K562 (cell line): ENCODE data around the gene RAPGEF5. TPM values are rescaled to one million over a fixed set of nuclear protein-coding genes. Genes with fewer than 3 reads are reported as not detected.
A peak's percentile ranks its signal among the peaks of the same experiment; 100 is the strongest.

Experiments
- ATF3 ChIP-seq, 2 experiments: fragments of 450-650 bp in 1 of 2; sonication (generic) in 1 of 2; formaldehyde crosslinking in 1 of 2; IDR thresholded peaks in 1 of 2; conservative IDR thresholded peaks in 1 of 2; 2 replicates each; pipeline versions ENCODE4 v1.6.1 to v1.8.1; 2016 to 2023; ENCODE audit warnings: mild to moderate bottlenecking in 2 of 2, moderate library complexity in 2 of 2, inconsistent platforms in 1 of 2, missing genetic modification reagents in 1 of 2
- CBFA2T3 ChIP-seq: fragments of 450-650 bp; IDR thresholded peaks from 2 replicates; pipeline ENCODE4 v1.6.1; 2017
- COPS2 ChIP-seq: fragments of 450-650 bp; conservative IDR thresholded peaks from 2 replicates; pipeline ENCODE4 v1.6.1; 2016; ENCODE audit warnings: mild to moderate bottlenecking, moderate library complexity
- CTBP1 ChIP-seq: fragments of 450-650 bp; IDR thresholded peaks from 2 replicates; pipeline ENCODE4 v1.6.1; 2016; ENCODE audit warnings: borderline replicate concordance
- E2F5 ChIP-seq: sonication (generic); formaldehyde crosslinking; IDR thresholded peaks from 2 replicates; pipeline ENCODE4 v1.8.0; 2022; ENCODE audit warnings: mild to moderate bottlenecking, missing genetic modification reagents
- JUND ChIP-seq, 2 experiments: IDR thresholded peaks; 2 replicates in 1 of 2; 3 replicates in 1 of 2; pipeline ENCODE4 v1.6.1; 2011; ENCODE audit warnings: borderline replicate concordance in 2 of 2, low read depth in 2 of 2, low read length in 2 of 2, improper control_type of control experiment in 1 of 2, missing biosample characterization in 1 of 2, missing genetic modification characterization in 1 of 2, missing genetic modification reagents in 1 of 2
- RHOXF2B ChIP-seq: fragments of 250-450 bp; sonication (Bioruptor Pico); conservative IDR thresholded peaks from 2 replicates; pipeline ENCODE4 v1.5.1; 2021
- TCF3 ChIP-seq: sonication (generic); formaldehyde crosslinking; IDR thresholded peaks from 2 replicates; pipeline ENCODE4 v1.4.0; 2020; ENCODE audit warnings: mild to moderate bottlenecking, missing genetic modification reagents
- TEAD2 ChIP-seq: fragments of 450-650 bp; IDR thresholded peaks from 2 replicates; pipeline ENCODE4 v1.6.1; 2016; ENCODE audit warnings: missing genetic modification characterization, control low read depth, missing compliant biosample characterization
- ZBTB26 ChIP-seq: fragments of 450-650 bp; formaldehyde crosslinking; IDR thresholded peaks from 2 replicates; pipeline ENCODE4 v1.4.0; 2022; ENCODE audit warnings: missing genetic modification characterization
- ZFP1 ChIP-seq: fragments of 450-650 bp; formaldehyde crosslinking; IDR thresholded peaks from 2 replicates; pipeline ENCODE4 v1.4.0; 2020; ENCODE audit warnings: mild to moderate bottlenecking, mixed read lengths
- ZNF263 ChIP-seq: sonication (generic); formaldehyde crosslinking; IDR thresholded peaks from 2 replicates; pipeline ENCODE4 v1.8.0; 2022; ENCODE audit warnings: mild to moderate bottlenecking, missing genetic modification reagents, borderline replicate concordance
- ZNF3 ChIP-seq: fragments of 250-450 bp; sonication (Bioruptor Pico); IDR thresholded peaks from 2 replicates; pipeline ENCODE4 v1.5.0; 2021; ENCODE audit warnings: mild to moderate bottlenecking, moderate library complexity
- ZNF407 ChIP-seq: fragments of 450-650 bp; IDR thresholded peaks from 2 replicates; pipeline ENCODE4 v1.6.1; 2016; ENCODE audit warnings: low read depth
- ZNF431 ChIP-seq: sonication (generic); formaldehyde crosslinking; IDR thresholded peaks from 2 replicates; pipeline ENCODE4 v1.8.0; 2022; ENCODE audit warnings: mild to moderate bottlenecking, missing genetic modification reagents
- ZNF583 ChIP-seq: fragments of 250-450 bp; sonication (Bioruptor Pico); IDR thresholded peaks from 2 replicates; pipeline ENCODE4 v1.4.0; 2020
- polyA plus RNA-seq, 8 experiments: library from polyadenylated mRNA; depleted of rRNA in 4 of 8; stranded (reverse) in 5 of 8; unstranded in 3 of 8; fragments of >200 nt; fragmentation: Nextera tagmentation in 2 of 8; fragmentation: Illumina TruSeq in 1 of 8; extraction: Ambion mirVana in 2 of 8; extraction: Trizol in 1 of 8; gene quantifications; 2 replicates each; pipeline versions ENCODE4 v1.2.1 to v1.2.3, GENCODE V29; 2011 to 2014; ENCODE audit warnings: inconsistent platforms in 1 of 8, missing spikeins in 1 of 8
- total RNA-seq, 7 experiments: library from RNA; depleted of rRNA in 6 of 7; stranded (reverse); fragments of >200 nt in 6 of 7; fragmentation: Illumina TruSeq in 2 of 7; extraction: Trizol in 2 of 7; gene quantifications; 2 replicates each; pipeline versions ENCODE4 v1.2.1 to v1.2.3, GENCODE V29; 2011 to 2021; ENCODE audit warnings: low replicate concordance in 1 of 7

Gene RAPGEF5
- total and polyA plus RNA-seq, 9 of the 15 experiments (the other 6 are each of a cell fraction or from before 2014, with no cell fraction given): 0.39 to 2.0 (median 1.1) TPM

- no peak for TF ChIP-seq ZBTB26
- no peak for TF ChIP-seq TEAD2 (tag)
- no peak for TF ChIP-seq ZNF583 (CRISPR knock-in tag)
- TF ChIP-seq ATF3 (IDR thresholded peaks at IDR 0.05): peak; percentile 42
- 0 out of 2 replicates have a peak, but pooled peaks have one; percentile 20 for TF ChIP-seq ATF3 (CRISPR knock-in tag; conservative IDR thresholded peaks at IDR 0.05)
- TF ChIP-seq JUND (IDR thresholded peaks at IDR 0.05; ENCODE audit: borderline replicate concordance, low read depth, low read length): peak; percentile 63; the same call in 1 of the 2 replicates
- TF ChIP-seq JUND (tag; IDR thresholded peaks at IDR 0.05; ENCODE audit: borderline replicate concordance, low read depth, low read length): peak; percentile 53; the same call in 1 of the 3 replicates
- TF ChIP-seq COPS2: no peak
- no peak for TF ChIP-seq ZNF407
- TF ChIP-seq E2F5 (CRISPR knock-in tag): no peak
- 0 out of 2 replicates have a peak, but pooled peaks have one; percentile 17 for TF ChIP-seq CTBP1
- no peak for TF ChIP-seq RHOXF2B (CRISPR knock-in tag)
- no peak for TF ChIP-seq ZNF263 (CRISPR knock-in tag)
- no peak for TF ChIP-seq ZNF3
- TF ChIP-seq ZFP1 (CRISPR knock-in tag): no peak
- peak; percentile 45 for TF ChIP-seq TCF3 (CRISPR knock-in tag)
- TF ChIP-seq ZNF431 (CRISPR knock-in tag): no peak
- TF ChIP-seq CBFA2T3: peak; percentile 74
Observed at GRCh38 chr7:22346383-22347107, 10.4 kb downstream of the RAPGEF5 start (continued).
